Testis (tissue), 2 donors: ENCODE measurements around the gene LRRC8A.

Experiments
- CTCF ChIP-seq, 3 experiments: fragments of 450-650 bp in 2 of 3; fragments of 200-600 bp in 1 of 3; sonication (generic) in 1 of 3; IDR thresholded peaks; one replicate each; pipeline ENCODE4 v1.5.1; 2016 to 2019; ENCODE audit warnings: antibody characterized with exemption in 3 of 3, mild to moderate bottlenecking in 2 of 3, moderate library complexity in 1 of 3
- POLR2A ChIP-seq: fragments of 450-650 bp; IDR thresholded peaks from one replicate; pipeline ENCODE4 v1.6.1; 2017; ENCODE audit warnings: antibody characterized with exemption, mild to moderate bottlenecking, moderate library complexity

GRCh38 chr9:128947277-128947526, 65.3 kb downstream of the LRRC8A start:
- TF ChIP-seq POLR2A (no peak), CTCF (IDR thresholded peaks at IDR 0.05) (no peak)
